Measurements from ENCODE around the gene SEMA5A. TPM values are rescaled to one million over a fixed set of nuclear protein-coding genes. Genes with fewer than 3 reads are reported as not detected.
A peak's percentile ranks its signal among the peaks of the same experiment; 100 is the strongest.

Gene SEMA5A
- total RNA-seq, 1 donor from 2014 or later, result 31.9 TPM

DNA sequence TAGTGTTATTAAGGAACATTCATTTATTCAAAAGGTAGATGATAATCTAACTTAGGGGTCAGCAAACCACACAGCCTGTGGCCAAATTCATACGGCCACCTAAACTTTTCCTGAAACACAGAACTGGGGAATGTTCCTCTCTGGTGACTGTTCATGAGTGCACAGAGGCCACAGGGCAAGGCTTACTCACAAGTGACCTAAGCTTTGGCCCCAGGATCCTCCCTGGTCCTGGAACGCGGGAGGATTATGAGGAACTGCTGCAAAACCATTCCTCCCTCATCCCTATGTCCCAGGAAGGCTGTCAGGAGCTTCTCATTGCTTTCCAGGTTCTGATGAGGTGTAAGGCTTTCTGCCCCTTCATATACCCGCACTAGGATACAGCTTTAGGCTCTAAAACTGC lies 397.6 kb downstream of the SEMA5A start:
- TF ChIP-seq, protein P1, sequence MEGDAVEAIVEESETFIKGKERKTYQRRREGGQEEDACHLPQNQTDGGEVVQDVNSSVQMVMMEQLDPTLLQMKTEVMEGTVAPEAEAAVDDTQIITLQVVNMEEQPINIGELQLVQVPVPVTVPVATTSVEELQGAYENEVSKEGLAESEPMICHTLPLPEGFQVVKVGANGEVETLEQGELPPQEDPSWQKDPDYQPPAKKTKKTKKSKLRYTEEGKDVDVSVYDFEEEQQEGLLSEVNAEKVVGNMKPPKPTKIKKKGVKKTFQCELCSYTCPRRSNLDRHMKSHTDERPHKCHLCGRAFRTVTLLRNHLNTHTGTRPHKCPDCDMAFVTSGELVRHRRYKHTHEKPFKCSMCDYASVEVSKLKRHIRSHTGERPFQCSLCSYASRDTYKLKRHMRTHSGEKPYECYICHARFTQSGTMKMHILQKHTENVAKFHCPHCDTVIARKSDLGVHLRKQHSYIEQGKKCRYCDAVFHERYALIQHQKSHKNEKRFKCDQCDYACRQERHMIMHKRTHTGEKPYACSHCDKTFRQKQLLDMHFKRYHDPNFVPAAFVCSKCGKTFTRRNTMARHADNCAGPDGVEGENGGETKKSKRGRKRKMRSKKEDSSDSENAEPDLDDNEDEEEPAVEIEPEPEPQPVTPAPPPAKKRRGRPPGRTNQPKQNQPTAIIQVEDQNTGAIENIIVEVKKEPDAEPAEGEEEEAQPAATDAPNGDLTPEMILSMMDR (conservative IDR thresholded peaks at IDR 0.05), result no peak
- DNase-seq (ENCODE audit: low read depth, low spot score), result no peak
- no peaks in the 10 kb centered on the region for H3K27me3 Mint-ChIP-seq (ENCODE audit: low read depth)
- no peak overlapping the region for H3K4me3 Mint-ChIP-seq
- peaks cover 8% of the 10 kb centered on the region for H3K9me3 Mint-ChIP-seq
- H3K36me3 Mint-ChIP-seq (ENCODE audit: low read depth), result peaks cover 26% of the 10 kb centered on the region
- no peak overlapping the region for H3K27ac Mint-ChIP-seq (ENCODE audit: unreplicated experiment)
- H3K4me1 Mint-ChIP-seq, result no peaks in the 10 kb centered on the region

DNA sequence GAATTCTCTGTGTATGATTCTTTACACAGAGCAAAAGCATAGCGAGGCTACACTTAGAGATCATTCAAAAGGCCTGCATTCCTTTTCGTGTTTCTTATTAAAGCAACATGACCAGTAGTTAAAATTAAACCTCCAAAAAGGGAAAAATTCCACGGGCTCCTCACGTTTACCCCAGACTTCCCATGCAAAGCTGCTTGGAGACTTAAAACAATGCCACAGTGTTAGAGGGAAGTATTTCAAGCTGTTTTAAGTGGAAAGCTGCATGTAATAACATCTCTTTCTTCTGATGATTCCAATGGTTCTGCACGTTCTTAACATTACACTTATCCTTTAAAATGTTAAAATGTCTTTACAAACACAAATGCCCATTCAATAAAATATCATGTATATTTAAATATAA lies 405.2 kb downstream of the SEMA5A start:
- Mint-ChIP-seq H3K27me3 (ENCODE audit: low read depth) (no peaks in the 10 kb centered on the region), H3K36me3 (ENCODE audit: low read depth) (peaks cover 21% of the 10 kb centered on the region), H3K4me3 (no peak overlapping the region), H3K4me1 (peaks cover 7% of the 10 kb centered on the region), H3K27ac (ENCODE audit: unreplicated experiment) (no peak overlapping the region), H3K9me3 (peaks cover 12% of the 10 kb centered on the region)
- no peak for DNase-seq (ENCODE audit: low read depth, low spot score)
- TF ChIP-seq, protein P1 (conservative IDR thresholded peaks at IDR 0.05), result no peak

DNA sequence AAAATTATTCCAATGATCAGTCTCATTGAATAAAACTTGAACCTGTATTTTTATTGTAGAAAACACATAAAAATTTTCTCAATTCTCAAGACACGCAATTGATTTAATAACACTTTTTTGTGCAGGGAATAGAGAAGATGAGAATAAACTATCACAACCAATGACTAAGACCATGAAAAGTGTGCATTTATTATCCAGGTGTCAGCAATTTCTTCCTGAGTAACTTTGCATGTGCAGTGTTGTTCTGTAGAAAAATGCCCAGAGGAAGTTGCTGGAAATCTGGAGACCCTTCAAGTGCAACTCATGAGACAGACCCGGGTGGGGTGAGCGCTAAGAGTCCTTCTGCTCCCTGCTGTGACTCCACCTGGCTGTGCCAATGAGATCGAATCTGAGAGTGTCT lies 405.7 kb downstream of the SEMA5A start:
- Mint-ChIP-seq H3K36me3 (ENCODE audit: low read depth) (peaks cover 22% of the 10 kb centered on the region), H3K27me3 (ENCODE audit: low read depth) (no peaks in the 10 kb centered on the region), H3K9me3 (peaks cover 12% of the 10 kb centered on the region), H3K27ac (ENCODE audit: unreplicated experiment) (no peak overlapping the region), H3K4me1 (peaks cover 7% of the 10 kb centered on the region), H3K4me3 (no peak overlapping the region)
- DNase-seq (ENCODE audit: low read depth, low spot score), result no peak
- TF ChIP-seq, protein P1 (conservative IDR thresholded peaks at IDR 0.05), result no peak

DNA sequence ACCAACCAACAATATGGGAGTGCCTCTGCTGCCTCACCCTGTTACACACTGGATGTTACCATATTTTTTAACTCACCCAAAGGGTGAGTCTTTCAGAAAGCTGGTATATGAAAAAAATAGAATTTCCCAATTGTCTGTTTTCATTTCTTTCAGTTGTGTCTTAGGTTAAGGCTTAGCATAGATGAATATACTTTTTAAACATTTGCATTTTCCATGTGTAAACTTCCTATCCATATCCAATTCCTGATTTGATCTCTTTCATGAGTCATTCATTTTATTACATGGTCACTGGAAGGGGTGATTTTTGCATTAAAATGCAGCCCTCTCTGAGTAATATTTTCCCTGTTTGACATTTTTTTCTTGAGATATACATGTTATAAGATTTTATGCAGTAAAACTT lies 406.5 kb downstream of the SEMA5A start:
- Mint-ChIP-seq H3K4me3 (no peak overlapping the region), H3K9me3 (peaks cover 7% of the 10 kb centered on the region), H3K36me3 (ENCODE audit: low read depth) (peaks cover 16% of the 10 kb centered on the region), H3K27ac (ENCODE audit: unreplicated experiment) (no peak overlapping the region), H3K4me1 (peaks cover 7% of the 10 kb centered on the region), H3K27me3 (ENCODE audit: low read depth) (no peaks in the 10 kb centered on the region)
- DNase-seq (ENCODE audit: low read depth, low spot score), result no peak
- TF ChIP-seq, protein P1 (conservative IDR thresholded peaks at IDR 0.05), result no peak

DNA sequence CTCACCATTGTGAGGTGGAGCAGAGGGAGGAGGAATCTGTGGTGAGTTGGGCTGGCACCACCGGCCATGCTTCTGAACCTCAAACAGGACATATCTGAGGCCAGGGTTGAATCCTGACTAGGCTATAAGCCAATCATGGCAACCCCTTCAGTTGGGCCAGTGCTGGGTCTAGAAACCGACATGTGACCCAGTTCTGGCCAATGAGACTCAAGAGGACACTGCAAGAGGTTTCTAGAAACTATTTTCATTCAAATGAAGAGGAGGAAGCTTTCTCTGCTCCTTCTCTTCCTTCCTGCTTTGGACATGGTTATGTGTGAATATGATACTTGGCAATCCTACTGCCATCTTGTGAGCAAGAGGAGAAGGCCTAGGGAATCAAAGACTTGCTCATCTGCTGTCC lies 417.7 kb downstream of the SEMA5A start:
- H3K27ac Mint-ChIP-seq (ENCODE audit: unreplicated experiment), result no peak overlapping the region
- H3K4me1 Mint-ChIP-seq, result peaks cover 13% of the 10 kb centered on the region
- peaks cover 4% of the 10 kb centered on the region for H3K9me3 Mint-ChIP-seq
- TF ChIP-seq, protein P1 (conservative IDR thresholded peaks at IDR 0.05), result no peak
- H3K4me3 Mint-ChIP-seq, result no peak overlapping the region
- H3K27me3 Mint-ChIP-seq (ENCODE audit: low read depth), result no peaks in the 10 kb centered on the region
- DNase-seq (ENCODE audit: low read depth, low spot score), result no peak
- H3K36me3 Mint-ChIP-seq (ENCODE audit: low read depth), result peaks cover 8% of the 10 kb centered on the region

DNA sequence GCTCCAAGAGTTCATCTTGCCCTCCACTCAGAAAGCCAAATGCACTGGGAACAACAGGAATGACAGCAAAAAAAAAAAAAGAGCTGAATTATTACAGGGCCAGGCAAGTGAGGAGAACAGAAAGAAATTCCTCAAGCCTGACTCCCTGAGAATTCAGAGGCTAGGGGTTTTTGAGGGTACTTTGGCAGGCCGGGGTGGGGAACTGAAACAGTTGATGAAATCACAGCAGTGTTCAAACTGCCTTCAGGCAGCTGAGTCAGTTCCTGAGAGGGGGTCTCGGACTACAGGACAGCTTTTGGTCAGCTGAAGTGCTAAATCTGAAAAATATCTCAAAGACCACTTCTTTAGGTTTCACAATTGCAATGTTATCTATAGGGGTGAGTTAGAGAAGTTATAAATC lies 419.4 kb downstream of the SEMA5A start:
- Mint-ChIP-seq H3K4me1 (peaks cover 13% of the 10 kb centered on the region), H3K9me3 (peaks cover 4% of the 10 kb centered on the region), H3K36me3 (ENCODE audit: low read depth) (peaks cover 10% of the 10 kb centered on the region), H3K27me3 (ENCODE audit: low read depth) (no peaks in the 10 kb centered on the region), H3K4me3 (no peak overlapping the region), H3K27ac (ENCODE audit: unreplicated experiment) (peak overlapping the region; percentile 81)
- TF ChIP-seq, protein P1 (conservative IDR thresholded peaks at IDR 0.05), result no peak
- DNase-seq (ENCODE audit: low read depth, low spot score), result no peak

Data from neural crest cell (in vitro differentiated cells).